Stromal cell of bone marrow (primary cell): ENCODE data around the gene ANTXR2.

ENCODE experiments used
- DNase-seq: peaks from one replicate; pipeline ENCODE4 v3.0.0-alpha.2; 2012; ENCODE audit warnings: low read depth

ANTXR2 gene

DNA sequence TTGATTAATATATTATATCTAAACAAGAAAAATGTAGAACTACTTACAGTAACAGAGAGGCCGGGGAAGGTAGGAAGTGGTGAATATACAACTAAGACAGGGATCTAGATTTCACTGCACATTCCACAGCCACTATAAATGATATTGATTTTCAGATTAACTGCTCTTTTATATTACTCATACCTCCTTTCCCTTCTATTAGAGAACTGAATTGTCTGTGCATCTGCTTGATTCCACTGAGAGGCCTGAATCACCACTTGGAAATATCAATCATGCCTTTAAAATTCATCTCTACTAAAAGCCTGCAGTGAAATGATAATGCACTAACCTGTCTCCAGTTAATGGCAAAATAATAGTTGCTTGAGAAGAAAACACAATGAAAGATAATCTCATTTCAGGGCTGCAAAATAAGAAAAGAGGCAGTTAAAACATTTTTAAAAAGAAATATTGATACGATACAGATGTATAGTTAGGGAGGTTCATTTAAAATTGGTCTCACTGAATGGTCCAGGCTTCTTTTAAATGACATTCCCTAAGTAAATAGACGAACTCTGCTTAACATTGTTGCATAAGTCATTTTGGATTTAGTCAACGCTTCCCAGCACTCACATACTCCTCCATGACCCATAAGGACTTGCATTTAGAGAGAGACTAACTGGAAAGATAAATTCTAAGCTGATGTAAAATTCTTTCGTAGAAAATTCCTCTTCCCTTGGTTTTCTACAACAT lies 3.8 kb downstream of the ANTXR2 start:
- no peak for DNase-seq

DNA sequence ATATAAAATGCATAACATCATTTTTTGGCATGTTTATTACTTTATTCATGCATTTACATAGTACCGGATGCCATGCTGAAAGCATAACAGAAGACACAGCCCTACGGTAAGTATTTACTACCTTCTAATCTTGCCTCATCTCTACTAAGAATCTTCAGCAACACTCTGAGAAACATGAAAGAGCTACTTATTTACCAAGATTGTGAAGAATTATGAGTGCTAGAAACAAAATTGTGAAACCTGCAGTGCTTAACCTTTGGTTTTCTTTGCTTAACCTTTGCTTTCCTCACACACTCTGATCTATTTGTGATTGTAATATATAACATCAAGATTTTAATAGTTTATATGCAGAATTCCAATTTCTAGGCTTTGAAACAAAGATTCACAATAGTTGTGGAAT lies 7.4 kb downstream of the ANTXR2 start:
- no peak for DNase-seq

DNA sequence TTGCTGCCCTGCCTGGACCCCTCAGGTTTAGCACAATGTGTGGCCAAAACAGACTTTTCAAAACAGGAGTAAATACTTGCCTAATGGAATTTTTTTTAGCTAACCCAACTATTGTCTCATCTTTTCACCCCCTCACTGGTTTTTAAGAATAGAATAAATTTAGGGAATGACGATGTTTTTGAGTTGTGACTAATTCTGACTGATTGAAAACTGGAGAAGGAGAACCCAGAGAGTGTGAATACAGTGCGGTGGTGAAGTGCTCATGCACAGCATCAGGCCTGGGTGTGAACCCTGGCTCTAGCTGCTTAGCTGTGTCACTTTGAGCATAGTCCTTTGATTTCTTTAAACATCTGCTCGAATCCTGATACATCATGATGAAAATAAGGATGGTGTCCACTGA lies 10.5 kb downstream of the ANTXR2 start:
- no peak for DNase-seq

DNA sequence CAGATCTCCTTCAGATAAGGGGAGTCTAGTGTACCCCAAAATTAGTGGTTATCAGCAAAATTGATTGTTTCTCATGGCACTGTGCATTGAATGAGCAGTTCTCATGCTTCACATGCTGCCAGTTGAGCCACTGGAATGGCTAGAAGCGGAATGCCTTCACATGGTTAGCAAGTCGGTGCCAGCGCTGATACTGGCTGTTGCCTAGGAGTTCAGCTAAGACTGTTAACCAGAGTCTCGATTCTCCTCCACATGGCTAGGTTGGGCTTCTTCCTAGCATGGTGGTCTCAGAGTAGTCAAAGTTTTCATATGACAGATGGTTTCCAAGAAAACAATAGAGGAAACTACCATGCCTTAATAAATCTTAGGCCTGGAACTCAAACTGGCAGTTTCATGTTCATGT lies 12.2 kb downstream of the ANTXR2 start:
- no peak for DNase-seq

DNA sequence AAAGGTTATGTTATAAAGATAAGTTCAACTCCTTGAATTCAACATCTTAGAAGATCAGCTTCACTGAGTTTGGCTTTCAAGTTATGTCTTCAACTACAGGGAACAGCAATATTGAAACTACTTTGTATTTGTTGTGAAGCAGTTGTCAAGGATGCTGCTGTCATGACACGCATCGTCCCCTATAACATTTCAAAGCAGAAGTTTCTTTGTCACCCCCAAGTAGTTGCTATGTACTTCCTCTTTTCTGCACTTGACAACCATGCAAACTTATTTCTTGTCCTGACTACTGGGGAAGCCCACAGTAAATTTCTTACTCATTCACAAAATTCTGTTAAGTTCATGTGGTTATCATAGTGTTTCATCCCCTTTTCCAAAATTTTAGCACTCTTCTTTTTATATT lies 14.3 kb downstream of the ANTXR2 start:
- no peak for DNase-seq

DNA sequence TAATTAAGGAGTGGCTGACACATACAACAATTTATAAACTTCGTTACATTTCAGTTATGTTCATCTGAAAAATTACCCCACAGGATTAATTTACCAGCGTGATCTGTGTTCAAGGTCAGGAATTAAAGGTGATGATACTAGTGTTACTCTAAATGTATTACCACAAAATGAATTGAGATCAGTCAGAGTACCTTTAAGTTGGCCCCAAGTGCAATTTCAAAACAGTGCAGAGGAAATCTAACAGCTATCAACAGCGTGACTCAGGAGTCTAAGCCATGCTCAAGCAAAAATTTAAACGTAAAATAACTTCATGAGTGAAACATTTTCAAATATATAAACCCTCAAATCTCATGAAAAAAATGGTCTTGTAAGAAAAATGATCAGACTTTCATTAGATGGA lies 18.7 kb downstream of the ANTXR2 start:
- DNase-seq = no peak

DNA sequence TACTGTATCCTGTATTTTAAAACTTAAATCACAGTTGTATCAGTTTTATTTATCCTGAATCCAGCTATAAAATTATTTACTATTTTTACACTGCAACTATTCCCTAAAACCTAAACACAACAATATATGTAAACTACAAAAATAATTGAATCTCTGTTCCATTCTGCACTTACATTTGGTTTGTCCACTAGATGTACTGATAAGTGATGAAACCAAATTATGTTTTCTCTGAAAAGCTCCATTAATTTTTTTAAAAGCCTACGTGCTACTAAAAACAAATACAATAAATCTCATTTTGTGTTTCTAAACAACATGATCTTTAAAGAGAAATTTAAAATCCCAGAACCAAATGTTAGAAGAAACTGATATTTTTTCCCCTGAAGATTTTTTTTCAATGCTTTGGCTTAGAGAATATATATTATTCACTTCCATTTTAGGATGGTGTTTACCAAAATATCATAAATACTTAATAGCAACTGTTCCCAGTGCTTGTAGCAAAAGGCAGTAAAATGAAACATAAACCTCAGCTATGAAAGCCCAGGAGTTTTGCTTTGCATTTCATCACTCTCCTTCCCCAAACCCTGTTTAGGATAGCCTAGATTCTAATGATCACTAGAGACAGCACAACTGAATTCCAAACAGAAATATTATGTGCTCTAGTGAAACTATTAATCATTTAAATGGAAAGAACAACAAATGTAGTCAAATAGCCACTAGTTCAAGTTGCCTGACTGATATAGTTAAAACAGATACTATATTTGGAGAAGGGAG lies 19.7 kb downstream of the ANTXR2 start:
- DNase-seq = no peak

DNA sequence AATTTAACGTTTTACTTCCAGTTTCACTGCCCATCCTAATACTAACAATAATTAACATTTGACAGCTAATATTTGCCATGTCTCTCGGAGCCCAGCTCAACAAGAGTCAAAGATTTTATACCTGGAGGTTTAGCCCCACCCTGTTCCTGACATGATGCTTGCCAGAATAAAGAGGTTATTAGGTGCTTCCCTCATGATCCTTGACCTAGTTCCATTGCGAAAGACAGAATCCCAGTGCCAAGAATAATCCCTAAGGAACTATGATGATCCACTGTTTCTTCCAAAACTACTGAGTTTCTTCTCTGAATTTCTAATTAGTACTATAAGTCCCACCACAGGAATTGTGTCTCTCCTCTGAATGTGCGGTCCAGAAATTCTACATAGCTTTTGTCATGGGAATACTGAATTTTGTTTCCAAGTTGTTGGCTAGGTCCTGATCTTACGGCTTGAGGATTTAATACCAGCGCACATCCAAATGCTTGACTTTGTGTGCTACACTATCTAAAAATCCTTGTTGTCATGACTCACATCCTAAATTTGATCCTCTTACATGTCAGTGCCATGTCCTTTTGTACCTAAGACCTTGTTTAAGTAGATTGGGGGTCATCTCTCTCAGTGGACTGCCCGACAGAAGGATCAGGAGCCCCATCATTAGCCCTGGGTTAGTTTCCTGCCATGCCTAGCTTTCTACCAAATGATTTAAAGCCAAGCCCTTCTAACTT lies 23.1 kb downstream of the ANTXR2 start:
- no peak for DNase-seq

DNA sequence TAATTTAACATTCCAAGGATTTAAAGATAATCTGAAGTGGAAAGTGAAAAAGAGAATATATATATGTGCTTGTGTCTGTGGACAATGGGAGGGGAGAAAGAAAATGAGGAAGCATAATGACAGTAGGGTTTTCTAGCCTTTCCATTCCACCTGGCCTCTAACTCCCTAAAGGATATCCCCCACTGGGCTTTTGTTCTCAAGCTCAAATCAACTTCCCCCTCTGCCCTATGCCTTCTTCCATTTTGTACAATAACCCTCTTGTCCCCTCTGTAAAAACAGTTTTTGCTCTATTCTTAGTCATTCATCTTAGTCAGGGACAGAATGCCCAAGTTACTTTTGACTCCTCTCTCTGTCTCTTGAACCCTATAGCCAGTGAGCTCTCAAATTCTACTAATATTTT lies 23.6 kb downstream of the ANTXR2 start:
- no peak for DNase-seq

DNA sequence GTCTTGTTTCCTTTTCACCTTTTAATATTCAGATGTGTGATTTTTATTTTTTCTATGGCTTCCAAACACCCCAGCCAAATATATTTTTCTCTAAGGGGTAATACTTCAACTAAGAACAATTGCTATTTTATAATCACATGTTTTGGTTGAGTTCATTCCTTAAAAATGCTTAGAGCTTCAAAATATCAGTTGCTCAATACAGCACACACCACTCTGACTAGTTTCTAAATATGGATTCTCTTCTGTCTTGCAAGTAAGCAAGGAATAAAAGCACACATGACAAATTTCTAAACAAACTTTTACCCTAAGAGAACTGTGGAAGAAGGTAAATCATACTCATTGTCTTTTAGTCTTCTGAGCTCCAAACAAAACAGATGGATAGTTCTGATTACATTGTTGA lies 27.2 kb downstream of the ANTXR2 start:
- DNase-seq = peak; percentile 55

DNA sequence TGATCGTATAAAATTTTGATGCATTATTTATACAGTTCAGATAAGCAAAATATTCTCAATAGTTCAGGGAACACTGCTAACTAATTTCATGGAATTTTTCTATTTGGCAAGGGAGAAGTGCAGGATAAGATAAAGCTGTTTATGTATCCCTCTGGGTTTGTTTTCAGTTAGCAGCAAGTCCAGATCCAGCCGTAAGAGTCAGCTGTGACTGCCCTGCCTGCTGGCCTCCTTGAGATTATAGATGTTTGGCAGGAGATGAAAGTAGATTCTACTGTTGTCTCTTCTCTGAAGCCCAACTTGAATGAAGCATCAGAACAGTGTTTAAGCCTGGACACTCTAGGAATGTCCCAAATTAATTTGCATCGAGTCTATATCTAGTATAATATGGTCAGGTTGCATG lies 29.5 kb downstream of the ANTXR2 start:
- DNase-seq = no peak

DNA sequence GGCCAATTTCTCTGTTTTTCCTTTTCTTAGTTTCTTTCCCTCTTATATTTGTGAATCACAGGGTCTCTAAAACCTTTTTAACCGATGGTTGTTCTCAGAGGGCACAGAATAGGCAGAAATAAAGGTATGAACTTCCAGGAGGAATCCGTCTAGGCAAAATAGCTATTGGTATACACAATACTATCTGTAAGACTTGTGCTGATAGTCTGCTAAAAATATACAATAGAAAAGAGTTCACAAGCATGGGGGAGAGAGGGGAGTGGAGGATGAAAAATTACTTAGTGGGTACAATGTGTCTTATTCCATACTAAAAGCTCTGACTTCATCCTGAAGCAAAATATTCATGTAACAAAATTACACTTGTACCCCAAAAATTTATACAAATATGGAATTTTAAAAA lies 30.2 kb downstream of the ANTXR2 start:
- no peak for DNase-seq

DNA sequence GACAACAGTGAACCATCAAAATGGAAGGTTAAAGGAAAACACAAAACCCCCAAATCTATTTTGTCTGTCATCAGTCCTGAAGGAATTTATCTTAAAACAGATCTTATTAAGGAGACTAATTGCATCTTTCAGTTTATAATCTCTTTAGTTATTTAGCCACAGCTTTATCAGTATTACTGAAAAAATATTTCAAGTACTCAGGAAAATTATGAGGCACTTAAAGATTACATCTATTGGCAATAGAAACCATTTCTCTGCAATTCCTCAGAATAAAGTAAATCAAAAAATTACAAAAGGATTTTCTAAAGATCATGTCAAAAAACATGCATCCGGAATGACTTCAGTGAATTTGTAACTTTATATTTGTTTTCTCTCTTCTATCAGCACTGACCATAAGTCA lies 35.2 kb downstream of the ANTXR2 start:
- DNase-seq = no peak

DNA sequence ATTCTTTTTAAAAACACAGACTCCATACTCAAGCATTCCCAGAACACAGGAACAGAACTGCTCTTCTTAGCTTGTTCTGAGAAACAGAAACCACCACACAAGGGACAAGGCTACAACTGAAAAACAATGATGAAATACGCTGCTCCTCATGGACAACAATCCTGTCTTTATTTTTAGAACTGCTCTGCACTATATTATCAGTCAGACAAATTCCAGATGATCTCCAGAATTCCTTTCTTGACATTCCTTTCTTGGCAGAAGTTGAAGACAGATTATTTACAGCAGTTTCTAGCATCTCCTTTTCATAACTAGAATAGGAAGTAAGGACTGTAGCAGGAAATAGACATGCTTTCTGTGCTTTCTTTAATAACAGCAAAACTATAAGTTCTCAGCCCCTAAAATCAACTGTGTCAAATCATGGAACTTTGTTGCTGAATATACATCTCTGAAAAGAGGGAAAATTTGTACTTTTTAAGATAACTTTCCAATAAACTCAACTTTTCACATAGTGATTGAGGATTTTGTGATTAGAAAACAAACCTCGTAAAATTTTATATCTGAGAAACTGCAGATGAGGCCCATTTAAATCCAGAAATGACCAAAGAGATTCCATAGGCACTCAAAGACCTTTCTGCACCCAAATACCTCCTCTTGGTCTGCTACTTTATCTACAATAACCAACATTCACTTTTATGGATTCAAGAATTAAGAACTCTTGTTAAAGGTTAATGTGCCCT lies 35.9 kb downstream of the ANTXR2 start:
- DNase-seq = peak; percentile 50

DNA sequence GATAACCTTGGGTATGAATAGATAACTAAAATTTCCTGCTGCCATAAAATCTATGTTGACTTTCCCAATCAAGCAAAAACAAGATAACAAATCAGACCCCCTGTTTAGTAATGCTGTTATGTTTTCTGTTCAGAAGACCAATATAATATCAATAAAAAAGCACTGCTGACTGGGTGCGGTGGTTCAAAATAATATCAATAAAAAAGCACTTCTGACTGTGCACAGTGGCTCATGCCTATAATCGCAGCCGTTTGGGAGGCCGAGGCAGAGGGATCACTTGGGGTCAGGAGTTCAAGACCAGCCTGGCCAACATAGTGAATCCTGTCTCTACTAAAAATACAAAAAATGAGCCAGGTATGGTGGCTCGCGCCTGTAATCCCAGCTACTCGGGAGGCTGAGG lies 36.7 kb downstream of the ANTXR2 start:
- no peak for DNase-seq

DNA sequence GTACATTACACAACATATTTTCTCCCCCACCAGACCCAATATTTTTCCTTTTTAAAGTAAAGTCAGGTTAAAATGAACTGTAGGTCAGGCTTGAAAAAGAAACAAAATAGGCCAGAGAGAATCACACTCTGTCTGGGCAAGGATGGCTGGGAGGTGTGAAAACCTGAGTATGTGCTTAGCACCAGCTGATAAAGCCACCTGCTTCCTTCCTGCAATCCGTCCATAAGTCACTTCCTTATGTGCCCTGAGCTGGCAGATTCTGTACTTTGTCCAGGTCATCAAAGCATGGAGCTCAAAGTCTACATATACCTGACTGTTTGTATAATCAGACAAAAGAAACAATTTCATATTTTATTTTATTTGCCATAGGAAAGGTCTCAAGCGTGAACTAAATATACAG lies 37.7 kb downstream of the ANTXR2 start:
- no peak for DNase-seq

DNA sequence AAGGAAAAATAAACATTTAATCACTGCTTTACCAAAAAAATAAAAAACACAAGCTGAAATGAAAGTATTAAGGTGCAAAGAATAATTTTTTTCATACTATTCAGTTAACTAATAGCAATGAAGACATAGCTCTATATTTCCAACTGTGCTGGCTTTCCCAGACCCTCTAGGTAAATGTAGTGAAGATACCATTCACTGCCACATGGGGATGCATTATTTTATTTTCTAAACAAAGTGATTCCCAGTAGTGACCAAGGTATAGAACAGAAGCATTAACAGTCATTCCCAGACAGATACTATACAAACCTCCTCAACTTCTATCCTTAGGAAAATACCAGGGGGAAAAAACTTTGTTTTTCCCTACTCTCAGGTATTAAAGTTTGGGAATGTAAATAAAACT lies 39.4 kb downstream of the ANTXR2 start:
- no peak for DNase-seq

DNA sequence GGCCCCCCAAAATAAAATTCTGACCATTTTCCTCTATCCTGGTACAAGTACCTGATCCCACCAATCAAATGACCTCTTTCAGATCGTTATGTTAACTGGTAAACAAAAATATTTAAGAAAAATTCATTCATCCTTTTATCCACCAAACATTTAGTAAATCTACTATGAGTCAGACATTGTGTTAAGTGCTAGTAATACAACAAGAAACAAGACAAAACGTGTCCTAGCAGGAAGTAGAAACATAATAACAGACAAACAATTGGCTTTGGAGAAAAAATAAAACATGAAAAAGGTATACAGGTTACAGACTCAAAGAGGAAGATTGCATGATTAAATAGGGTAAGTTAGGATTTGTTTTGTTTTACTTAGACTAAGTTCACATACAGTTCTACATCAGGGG lies 43.7 kb downstream of the ANTXR2 start:
- no peak for DNase-seq

DNA sequence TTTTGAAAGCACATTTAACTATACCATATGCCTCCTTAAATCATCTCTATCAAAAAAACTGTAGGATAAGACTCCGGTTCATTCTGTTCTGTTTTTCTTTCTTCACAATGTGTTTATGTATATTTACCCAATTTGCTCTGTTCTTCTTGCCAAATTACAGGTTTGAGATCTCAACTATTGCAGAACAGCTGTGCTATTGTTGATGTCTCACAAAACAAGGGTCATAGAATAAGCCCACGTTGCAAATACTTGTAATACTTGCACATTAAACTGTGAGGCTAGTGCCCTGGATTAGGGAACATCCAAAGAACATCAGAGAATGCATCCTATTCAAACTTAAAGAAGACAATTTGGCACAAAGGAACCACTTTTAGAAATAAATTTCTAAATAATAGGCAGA lies 45.4 kb downstream of the ANTXR2 start:
- DNase-seq = no peak

DNA sequence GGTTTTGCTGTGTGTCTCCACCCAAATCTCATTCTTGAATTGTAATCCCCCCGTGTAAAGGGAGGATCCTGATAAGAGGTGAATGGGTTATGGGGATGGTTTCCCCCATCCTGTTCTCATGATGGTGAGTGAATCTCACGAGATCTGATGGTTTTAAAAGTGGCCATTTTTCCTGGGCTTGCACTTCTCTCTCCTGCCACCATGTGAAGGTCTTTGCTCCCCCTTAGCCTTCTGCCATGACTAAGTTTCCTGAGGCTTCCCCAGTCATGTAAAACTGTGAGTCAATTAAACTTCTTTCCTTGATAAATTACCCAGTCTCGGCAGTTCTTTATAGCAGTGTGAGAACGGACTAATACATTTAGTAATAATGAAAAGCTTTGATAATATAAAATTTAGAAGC lies 46.9 kb downstream of the ANTXR2 start:
- DNase-seq = no peak

DNA sequence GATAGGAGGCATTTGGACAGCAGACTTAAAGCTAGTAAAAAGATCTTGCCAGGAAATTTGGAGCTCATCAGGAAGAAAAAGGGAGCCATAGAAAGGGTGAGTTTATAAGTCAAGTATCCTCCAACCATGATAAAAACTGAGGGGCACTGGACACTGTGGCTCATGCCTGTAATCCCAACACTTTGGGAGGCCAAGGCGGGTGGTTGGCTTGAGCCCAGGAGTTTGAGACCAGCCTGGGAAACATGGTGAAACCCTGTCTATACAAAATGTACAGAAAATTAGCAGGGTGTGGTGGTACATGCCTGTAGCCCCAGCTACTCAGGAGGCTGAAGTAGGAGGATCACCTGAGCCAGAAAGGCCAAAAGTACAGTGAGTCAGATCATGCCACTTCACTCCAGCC lies 48.7 kb downstream of the ANTXR2 start:
- no peak for DNase-seq

DNA sequence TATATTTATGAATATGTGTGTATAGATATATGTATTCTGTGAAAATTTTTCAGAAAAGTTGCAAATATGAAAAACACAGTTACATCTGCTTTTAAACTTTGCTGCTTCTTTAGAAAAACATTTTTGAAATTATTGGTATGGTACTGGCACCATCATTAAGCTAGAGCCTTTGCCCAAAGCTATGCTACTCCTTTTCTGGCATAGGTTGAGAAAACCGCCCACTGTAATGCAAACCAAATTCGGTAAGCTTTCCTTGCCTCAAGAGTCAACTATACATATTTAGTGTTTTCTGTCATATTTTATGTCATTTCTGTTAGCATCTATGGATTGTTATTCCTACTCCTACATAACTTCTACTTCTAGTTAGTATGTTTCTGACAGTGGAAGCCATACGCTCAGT lies 50.7 kb downstream of the ANTXR2 start:
- no peak for DNase-seq
